ENCODE data around the gene TMEM176B.

The TMEM176B gene

GRCh38 chr7:150791304-150791703 is 8.9 kb downstream of the TMEM176B start:
- H3K4me1 ChIP-seq, result peaks cover 0 to 10% (median 0%) of the 10 kb centered on the region in 4 donors
- H3K9me3 ChIP-seq, result no peaks in the 10 kb centered on the region
- peaks cover 0 to 3% (median 3%) of the 10 kb centered on the region in 3 donors for H3K36me3 ChIP-seq
- no peak overlapping the region for H3K4me3 ChIP-seq
- no peak for DNase-seq
- no peak overlapping the region for H3K27ac ChIP-seq
- H3K27me3 ChIP-seq, result peaks cover 0 to 6% of the 10 kb centered on the region in 2 donors
- TF ChIP-seq CTCF (IDR thresholded peaks at IDR 0.05), result no peak
- intact Hi-C loops (cut with DNase I; ENCODE audit: low total_unique reads), result no loop called here

GRCh38 chr7:150790416-150791075 is 9.6 kb downstream of the TMEM176B start:
- Histone ChIP-seq H3K4me1 (peaks cover 0 to 10% (median 0%) of the 10 kb centered on the region in 4 donors), H3K36me3 (peaks cover 0 to 3% (median 2%) of the 10 kb centered on the region in 3 donors), H3K4me3 (no peak overlapping the region), H3K27ac (no peak overlapping the region), H3K27me3 (peaks cover 0 to 5% of the 10 kb centered on the region in 2 donors), H3K9me3 (no peaks in the 10 kb centered on the region)
- no peak for DNase-seq
- intact Hi-C loops (cut with DNase I; ENCODE audit: low total_unique reads), result no loop called here
- TF ChIP-seq CTCF (IDR thresholded peaks at IDR 0.05), result no peak

- DNase-seq, result peak in 1 of 2 donors; percentile 48
- Histone ChIP-seq H3K9me3 (no peaks in the 10 kb centered on the region), H3K36me3 (peaks cover 0 to 3% (median 0%) of the 10 kb centered on the region in 3 donors), H3K4me3 (no peak overlapping the region), H3K27ac (no peak overlapping the region), H3K27me3 (no peaks in the 10 kb centered on the region), H3K4me1 (peaks cover 0 to 10% (median 0%) of the 10 kb centered on the region in 4 donors)
- no peak for TF ChIP-seq CTCF (IDR thresholded peaks at IDR 0.05)
- intact Hi-C loops (cut with DNase I; ENCODE audit: low total_unique reads), result no loop called here
These were observed 11.5 kb downstream of the TMEM176B start for GRCh38 chr7:150788474-150789269.

GRCh38 chr7:150787321-150788281 is 12.6 kb downstream of the TMEM176B start:
- no peak for TF ChIP-seq CTCF (IDR thresholded peaks at IDR 0.05)
- no peaks in the 10 kb centered on the region for H3K27me3 ChIP-seq
- H3K9me3 ChIP-seq, result no peaks in the 10 kb centered on the region
- H3K36me3 ChIP-seq, result peaks cover 0 to 3% (median 0%) of the 10 kb centered on the region in 3 donors
- H3K4me1 ChIP-seq, result peaks cover 0 to 10% (median 0%) of the 10 kb centered on the region in 4 donors
- intact Hi-C loops (cut with DNase I; ENCODE audit: low total_unique reads), result no loop called here
- DNase-seq, result peak in 1 of 2 donors; percentile 43
- H3K27ac ChIP-seq, result no peak overlapping the region
- H3K4me3 ChIP-seq, result no peak overlapping the region

- TF ChIP-seq CTCF (IDR thresholded peaks at IDR 0.05), result no peak
- Histone ChIP-seq H3K4me3 (no peak overlapping the region), H3K9me3 (no peaks in the 10 kb centered on the region), H3K27me3 (peaks cover 0 to 8% of the 10 kb centered on the region in 2 donors), H3K27ac (no peak overlapping the region), H3K36me3 (no peaks in the 10 kb centered on the region), H3K4me1 (peaks cover 0 to 10% (median 0%) of the 10 kb centered on the region in 4 donors)
- DNase-seq, result no peak
- intact Hi-C loops (cut with DNase I; ENCODE audit: low total_unique reads), result no loop called here
These were observed 15.2 kb downstream of the TMEM176B start for GRCh38 chr7:150784954-150785353.
